GM21619 (cell line): ENCODE measurements around the gene GSTM2.

ENCODE experiments used
- ATAC-seq: cut with Tn5 transposase; IDR thresholded peaks from one replicate; pipeline ENCODE4 v1.9.1; 2021; ENCODE audit not compliant: unreplicated experiment

The GSTM2 gene

DNA sequence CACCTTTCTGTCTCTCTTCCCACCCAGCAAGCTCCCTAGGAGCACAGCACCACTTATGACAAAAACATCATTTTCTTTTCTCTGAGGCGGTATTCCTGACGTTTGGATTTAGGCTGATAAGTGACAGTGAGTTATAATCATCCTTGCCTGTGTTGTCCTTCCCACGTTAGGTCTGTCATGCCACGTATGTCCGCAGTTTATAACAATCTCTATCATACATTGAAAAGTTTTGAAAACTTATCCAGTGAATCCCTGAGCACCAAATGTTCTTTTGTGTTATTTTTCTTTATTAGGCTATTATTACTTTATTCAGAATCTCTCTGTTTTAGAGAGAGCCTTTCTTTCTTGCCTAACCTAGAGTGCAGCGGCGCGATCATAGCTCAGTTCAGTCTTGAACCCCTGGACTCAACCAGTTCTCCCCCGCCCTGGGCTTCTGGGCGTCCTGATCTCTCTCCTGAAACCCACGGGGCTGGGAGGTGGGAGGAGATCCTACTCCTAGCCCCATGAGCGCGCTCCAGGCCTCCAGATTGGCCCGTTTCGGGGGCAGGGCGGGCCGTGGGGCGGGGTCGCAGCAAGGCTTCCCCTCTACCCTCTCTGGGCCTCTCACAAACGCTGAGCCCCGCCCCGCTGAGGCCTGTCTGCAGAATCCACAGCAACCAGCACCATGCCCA lies at the start of gene GSTM2:
Gene GSTM2, plus strand, starts transcription at position 606 of the 671 bp plus-strand sequence. Its CDS starts 59 bp downstream, at position 665.
- ATAC-seq = no peak

DNA sequence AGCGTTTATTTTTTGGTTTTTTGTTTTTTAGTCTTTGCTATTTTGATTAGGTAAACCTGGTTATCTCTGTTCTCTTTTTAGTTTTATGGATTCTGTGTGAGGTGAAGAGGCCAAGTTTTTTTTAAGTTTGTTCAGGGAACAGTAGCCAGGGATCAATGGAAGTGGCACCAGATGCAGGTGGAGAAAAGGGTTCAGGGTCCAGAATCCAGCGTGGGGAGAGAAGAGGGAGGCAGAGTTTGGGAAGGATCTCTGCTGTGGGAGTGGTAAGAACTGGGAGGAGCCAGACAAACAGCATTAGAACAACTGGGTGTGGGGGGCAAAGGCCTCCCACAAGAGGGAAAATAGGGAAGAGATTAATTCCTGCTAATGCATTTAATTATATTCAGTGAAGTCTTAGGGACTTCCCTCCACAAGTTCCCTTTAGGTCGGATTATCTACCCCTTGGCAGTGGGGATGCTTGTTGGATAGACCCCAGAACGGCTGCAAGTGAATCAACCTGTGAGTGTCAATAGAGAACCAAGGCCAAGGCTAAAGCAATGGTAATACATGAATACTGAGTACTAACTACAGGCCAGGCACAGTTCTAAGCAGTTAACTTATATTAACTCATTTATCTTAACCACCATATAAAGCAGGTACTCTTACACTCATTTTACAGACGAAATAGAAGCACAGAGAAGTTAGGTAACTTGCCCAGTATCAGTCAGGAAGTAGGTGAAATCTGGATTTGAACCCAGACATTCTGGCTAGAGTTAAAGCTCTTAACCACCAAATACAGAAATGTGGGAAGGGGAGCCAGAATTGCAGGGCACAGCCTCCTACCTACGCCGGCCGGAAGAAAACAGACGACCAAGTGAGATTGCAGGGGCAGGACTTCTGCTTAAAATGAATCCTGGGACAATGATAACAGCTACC lies 48.9 kb upstream of the GSTM2 start:
- no peak for ATAC-seq

DNA sequence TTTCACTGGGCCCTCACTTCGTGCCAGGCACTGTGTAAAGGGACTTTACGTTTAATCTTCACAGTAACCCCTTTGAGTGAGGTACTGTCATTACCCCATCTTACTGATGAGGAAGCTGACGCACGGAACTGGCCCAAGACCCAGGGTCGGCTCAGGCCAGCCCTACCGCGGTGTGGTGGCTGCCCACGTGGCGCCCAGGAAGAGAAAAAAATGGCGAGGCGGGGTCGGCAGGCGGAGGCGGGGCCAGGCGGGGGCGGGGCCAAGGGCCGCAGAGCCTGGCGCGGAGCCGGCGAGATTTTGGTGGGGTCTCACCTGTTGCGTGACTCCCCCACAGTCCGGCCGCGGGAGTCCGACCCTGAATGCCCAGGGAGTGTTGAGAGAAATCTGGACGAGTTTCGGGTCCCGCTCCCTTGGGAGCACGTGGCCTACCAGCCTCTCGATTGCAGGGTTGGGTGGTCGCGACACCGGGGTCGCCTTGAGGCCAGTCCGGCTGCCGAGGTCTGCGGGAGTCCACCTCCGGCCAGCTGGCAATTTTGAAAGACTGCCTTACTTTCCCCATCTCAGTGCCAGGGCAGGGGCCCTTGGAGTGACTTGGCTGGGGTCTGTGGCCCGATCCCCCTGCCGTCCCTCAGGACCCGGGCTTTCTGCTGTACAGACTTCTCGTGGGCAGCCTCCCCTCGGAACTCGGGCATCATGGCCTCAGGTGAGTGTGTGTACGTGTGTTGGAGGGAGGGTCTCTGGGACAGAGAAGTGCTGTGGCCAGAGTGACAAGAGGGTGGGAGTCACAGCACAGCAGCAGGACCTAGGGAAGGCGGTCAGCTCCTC lies 48.1 kb upstream of the GSTM2 start, which contains the start of the genes AMPD2 and GNAT2:
Gene AMPD2, plus strand, starts transcription at position 262 of the 825 bp plus-strand sequence. CDS start 1,339 bp downstream, outside the sequence.
Gene GNAT2, minus strand, starts transcription at position 41 of the 825 bp plus-strand sequence. CDS start 6,746 bp downstream, outside the sequence.
- peak; percentile 48 for ATAC-seq

DNA sequence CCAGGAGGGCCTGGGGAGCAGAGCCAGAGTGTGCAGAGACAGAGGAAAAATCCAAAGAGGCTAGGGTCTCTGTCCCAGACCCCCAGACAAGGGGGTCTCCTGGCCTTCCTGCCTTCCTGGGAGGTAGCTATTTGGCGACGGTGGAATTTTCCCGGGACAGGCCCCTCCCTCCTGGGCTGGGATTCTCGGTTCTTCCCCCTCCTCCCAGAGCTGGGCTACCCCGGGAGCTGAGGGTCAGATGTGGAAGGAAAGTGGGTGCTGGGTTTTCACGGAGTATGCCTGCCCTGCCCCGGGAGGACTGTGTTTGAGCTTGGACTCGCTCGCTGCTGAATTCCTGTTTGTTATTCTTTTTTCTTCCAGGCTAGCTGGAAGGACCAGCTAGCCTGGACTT lies 47.5 kb upstream of the GSTM2 start:
- peak; percentile 2 for ATAC-seq

DNA sequence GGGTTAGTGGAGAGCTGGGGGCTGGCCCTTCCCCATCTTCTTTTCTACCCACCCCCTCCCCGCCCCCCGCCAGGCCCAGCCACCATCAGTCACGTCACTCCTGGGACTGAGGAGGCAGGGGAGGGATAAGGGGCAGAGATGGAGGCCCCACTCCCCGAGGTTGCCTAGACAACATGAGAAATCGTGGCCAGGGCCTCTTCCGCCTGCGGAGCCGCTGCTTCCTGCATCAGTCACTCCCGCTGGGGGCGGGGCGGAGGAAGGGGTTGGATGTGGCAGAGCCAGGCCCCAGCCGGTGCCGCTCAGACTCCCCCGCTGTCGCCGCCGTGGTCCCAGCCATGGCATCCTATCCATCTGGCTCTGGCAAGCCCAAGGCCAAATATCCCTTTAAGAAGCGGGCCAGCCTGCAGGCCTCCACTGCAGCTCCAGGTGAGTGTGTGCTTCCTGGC lies 47.0 kb upstream of the GSTM2 start:
- ATAC-seq = peak; percentile 76

DNA sequence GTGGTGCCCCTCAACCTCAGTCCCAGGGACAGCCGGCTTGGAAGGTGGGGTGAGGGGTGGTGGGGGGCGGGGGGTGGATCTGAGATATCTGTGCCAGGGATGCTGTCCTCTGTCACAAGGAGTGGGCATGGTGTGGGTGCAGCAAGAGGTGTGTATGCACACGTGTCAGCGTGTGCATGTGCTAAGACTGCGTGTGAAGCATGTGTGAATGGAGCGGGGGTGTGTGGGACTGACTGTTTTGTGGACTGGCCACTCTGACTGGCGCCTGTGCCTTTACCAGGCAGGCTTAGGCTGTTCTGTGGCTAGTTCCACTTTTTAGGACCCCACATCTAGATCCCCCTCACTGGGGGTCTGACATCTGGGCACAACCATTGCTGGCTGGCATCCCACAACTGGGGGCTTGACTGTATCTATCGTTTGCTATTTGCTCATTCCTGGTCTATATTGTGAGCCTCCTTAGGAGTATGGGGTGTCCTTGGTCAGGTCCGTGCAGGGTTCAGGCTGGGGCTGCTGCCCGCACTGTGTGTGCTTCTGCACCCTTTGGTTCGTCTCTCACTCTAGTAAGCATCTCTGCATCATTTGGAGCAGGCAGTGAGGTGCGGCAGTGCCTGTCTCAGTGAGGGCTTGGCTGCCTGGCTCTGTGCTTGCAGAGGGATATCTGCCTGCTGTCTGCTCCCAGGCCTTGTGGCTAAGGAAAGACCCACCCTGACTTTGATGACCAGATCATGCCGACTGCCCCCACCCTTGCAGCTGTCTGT lies 46.3 kb upstream of the GSTM2 start:
- no peak for ATAC-seq

DNA sequence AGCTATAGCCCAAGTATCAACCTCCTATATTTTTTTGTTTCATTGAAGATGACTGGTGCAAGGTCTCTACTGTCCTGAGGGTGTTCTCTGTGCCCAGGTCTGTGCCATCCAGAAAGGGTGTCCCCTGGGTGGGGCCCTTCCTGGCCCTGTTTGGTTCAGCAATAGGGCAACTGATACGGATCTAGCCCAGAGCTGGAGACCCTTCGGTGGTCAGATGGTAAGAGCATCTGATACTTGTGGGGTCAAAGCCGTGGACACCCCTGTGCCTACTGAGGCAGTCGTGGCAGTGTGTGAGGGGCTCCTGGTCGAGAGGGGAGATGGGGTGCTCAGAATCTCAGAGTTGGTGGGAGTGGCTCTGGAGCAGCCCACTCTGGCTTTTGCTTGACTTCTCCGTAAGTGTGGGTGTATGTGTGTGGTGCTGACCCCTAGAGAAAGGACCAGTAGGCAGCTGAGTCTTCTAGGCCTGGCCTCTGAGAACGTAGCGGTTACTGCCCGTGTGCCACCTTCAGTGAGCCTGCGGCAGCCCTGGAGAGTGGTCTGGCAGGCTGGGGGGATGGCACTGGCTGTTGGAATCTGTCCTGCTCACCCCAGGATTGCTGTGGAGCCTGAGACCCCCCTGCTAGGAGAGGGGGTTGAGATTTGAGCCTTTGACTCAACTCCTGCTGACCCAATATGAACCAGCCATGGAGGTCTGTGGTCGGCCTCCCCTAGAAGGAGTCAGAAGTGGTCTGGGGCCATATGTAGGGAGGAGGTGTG lies 45.5 kb upstream of the GSTM2 start:
- no peak for ATAC-seq

DNA sequence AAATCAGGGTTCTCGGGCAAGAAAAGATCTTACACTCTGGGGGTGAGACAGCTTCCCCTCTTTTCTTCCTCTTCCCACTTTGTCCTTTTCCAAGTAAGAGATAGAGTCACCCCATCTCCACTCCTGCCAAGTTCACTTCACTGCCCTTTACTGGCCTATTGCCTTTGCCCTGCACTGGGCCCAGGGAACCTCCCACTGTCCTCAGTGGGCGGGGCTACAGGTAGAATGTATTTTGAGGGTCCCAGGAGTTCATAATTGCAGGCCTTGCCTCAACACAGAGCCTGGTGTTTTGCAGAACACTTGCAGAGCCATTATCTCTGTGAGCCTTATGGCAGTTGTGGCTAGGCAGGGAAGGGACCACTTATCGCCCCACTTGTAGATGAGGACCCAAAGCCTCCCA lies 45.0 kb upstream of the GSTM2 start:
- ATAC-seq = no peak

DNA sequence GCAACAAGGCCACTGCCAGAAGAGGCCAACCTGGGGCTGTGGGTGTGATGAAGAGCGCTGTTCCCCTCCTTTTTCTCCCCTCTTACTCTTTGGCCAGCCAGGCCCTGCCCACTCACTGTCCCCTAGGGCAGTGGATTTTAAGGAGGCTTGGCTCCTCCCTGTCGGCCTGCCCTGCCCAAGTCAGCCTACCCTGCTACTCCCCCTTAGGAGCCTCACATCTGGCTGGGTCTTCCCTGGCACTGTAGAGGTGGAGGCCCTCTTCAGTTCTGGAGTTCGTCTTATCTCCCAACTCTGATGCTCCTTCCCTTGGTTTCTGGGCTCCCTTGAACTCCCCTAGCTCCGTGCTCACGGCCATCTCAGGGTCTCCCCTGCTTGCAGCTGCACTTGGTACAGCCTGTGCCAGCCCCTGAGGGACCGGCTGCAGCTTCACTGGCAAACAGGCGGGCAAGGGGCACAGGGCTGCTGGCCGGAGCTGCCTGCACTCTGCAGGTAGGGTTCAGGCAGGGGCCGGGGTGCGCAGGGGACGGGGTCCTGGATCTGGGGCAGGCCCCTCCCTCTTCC lies 44.2 kb upstream of the GSTM2 start:
- no peak for ATAC-seq

DNA sequence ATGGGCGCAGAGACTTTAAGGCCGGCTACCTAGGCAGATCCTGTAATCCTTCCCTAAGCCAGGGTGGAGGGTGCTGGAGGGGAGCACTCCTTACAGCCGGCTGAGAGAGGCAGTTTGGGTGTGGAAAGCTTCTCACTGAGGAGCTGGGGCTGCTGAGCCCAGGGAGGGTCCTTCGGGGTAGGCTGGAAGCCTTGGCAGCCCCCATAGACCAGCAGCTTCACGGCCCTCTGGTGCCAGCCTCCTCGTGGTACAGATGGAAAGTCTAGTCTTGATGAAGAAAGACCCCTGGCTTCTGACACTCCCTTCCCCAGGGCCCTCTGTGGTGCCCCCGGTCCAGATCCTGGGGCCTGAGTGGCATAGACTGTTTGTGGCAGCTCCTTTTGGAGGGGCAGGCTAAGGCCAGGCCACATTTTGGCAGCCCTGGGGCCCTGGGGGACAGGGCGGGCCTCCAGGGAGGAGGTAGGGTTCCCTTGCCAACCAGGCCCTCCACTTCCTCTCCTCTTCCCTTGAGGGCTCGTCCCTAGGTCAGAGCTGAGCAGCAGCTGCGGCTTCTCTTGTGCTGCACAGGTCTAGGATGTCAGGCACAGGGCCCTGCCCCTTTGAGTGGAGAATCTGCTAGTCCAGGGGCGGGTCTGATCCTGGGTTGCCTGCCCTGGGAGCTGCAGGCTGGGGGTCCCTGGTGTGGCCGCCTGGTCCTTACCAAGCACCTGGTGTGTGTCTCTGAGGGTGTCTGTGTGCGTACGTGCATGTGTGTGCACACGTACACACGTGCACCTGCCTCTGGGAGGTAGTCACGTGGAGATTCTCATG lies 43.5 kb upstream of the GSTM2 start:
- ATAC-seq = no peak

DNA sequence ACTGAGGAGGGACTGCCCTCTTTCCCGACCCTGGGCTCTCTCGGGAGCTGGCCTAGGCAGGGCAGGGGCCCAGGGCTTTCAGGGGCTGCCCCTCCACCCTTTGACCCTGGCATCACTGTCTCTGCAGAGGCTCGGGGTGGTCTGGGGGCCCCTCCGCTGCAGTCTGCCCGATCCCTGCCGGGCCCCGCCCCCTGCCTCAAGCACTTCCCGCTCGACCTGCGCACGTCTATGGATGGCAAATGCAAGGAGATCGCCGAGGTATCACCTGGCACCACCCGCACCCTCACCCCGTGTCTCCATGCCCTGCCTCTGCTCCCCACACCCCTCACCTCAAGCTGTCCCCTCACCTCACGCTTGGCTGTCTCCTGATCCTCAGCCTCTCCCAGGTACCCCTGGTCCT lies 42.7 kb upstream of the GSTM2 start:
- no peak for ATAC-seq

DNA sequence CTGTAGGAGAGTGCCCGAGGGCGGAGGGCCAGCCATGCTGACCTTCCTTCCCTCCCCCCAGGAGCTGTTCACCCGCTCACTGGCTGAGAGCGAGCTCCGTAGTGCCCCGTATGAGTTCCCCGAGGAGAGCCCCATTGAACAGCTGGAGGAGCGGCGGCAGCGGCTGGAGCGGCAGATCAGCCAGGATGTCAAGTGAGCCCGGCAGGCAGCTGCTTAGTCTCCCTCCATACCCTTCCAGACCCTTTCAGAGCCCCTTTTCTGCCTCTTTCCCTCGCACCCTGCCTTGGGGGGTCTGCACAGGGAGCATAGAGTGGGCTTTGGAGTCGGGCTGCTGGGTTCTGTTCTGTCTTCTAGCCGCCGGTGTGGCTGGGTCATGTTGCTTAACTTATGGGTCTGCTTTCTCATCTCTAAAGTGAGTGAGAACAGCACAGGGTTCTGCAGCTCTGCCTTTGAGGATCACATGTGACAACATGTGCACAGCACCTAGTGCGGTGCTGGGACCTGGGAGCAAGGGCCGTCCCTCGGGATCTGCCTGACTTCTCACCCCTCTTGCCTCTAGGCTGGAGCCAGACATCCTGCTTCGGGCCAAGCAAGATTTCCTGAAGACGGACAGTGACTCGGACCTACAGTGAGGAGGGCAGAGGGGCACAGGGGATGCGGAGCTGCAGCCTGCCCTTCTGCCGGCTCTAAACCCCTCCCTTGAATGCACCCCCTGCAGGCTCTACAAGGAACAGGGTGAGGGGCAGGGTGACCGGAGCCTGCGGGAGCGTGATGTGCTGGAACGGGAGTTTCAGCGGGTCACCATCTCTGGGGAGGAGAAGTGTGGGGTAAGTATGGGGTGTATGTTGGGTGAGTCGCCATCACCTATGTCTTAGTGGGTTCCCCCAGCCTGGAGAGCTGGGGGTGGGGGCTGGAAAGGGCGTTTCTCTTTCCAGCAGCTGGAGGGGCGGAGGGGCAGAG lies 42.0 kb upstream of the GSTM2 start:
- ATAC-seq = no peak

DNA sequence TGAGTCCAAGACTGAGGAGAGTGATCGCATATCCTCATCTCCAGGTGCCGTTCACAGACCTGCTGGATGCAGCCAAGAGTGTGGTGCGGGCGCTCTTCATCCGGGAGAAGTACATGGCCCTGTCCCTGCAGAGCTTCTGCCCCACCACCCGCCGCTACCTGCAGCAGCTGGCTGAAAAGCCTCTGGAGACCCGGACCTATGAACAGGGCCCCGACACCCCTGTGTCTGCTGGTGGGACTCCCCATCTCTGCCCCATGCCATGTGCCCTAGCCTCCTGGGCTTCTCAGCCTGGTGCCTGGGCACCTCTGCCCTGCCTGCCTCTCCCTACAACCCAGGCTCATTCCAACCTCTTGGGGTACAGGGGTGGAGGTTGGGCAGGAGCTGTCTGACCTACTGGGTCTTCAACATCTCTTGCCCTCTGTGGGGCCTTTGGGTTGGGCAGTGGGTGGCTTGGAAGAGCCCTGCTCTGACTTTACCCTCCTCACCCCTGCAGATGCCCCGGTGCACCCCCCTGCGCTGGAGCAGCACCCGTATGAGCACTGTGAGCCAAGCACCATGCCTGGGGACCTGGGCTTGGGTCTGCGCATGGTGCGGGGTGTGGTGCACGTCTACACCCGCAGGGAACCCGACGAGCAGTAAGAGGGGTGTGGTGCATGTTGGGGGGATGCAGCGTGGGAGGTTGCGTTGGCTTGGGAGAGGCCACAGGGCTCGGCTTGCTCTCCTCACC lies 41.0 kb upstream of the GSTM2 start:
- no peak for ATAC-seq

DNA sequence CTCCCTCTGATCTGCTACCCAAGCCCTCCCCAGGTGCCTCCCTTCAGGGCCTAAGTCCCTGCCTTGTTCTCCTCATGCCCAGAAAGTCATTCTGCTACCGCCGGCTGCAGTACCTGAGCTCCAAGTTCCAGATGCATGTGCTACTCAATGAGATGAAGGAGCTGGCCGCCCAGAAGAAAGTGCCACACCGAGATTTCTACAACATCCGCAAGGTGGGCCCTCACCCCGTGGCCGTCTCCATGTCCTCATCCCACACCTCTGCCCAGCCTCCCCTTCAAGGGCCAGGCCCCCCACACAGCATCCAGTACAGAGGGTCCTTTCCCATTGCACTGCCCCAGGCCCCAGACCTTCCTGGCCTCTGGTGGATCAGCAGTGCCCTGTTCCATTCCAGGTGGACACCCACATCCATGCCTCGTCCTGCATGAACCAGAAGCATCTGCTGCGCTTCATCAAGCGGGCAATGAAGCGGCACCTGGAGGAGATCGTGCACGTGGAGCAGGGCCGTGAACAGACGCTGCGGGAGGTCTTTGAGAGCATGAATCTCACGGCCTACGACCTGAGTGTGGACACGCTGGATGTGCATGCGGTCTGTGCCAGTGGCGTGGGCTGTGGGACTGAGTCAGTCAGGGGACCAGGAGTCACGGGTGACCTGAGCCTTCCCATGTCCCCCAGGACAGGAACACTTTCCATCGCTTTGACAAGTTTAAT lies 40.0 kb upstream of the GSTM2 start:
- no peak for ATAC-seq

DNA sequence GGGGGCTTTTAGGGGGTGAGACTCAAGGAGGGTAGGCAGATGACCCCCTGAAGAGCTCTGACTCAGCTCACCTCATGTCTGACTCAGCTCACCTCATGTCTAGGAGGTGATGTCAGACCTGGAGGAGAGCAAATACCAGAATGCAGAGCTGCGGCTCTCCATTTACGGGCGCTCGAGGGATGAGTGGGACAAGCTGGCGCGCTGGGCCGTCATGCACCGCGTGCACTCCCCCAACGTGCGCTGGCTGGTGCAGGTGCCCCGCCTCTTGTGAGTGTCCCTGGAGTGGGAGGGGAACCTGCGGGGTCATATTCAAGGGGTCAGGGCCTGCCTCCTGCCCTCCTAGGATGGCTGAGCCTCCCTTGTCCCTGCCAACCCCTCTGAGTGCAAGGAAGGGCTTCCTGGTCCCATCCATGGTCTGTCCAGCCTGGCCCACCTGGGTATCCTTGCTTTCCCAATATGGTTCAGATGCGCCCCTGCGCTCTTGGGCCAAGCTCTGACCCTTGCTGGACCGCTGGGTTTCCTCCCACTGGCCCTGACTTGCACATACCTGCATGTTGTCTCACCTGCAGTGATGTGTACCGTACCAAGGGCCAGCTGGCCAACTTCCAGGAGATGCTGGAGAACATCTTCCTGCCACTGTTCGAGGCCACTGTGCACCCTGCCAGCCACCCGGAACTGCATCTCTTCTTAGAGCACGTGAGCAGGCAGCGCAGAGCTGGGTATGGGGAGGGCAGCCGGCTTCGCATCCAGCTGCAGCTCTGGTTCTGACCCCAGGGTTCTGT lies 39.1 kb upstream of the GSTM2 start:
- ATAC-seq = no peak
